HG02642 (cell line): ENCODE data around the gene NDST3.
"Not testable (repeated sequence)": the region's sequence is repeated elsewhere in the genome, so short reads cannot be mapped to it uniquely, and the experiment has no call there.

Experiments used
- ATAC-seq: cut with Tn5 transposase; IDR thresholded peaks from one replicate; pipeline ENCODE4 v1.9.1; 2021; ENCODE audit warnings: mild to moderate bottlenecking; ENCODE audit not compliant: unreplicated experiment, poor library complexity

NDST3 gene

GRCh38 chr4:118265312-118266144, 231.2 kb downstream of the NDST3 start:
- no peak for ATAC-seq

GRCh38 chr4:118266145-118266496, 231.8 kb downstream of the NDST3 start:
- not testable (repeated sequence) for ATAC-seq

- no peak for ATAC-seq
Measured at GRCh38 chr4:118268780-118269179, 234.5 kb downstream of the NDST3 start.

GRCh38 chr4:118270492-118270891, 236.2 kb downstream of the NDST3 start:
- peak; percentile 43 for ATAC-seq

- ATAC-seq: no peak
Measured at GRCh38 chr4:118271788-118272187, 237.5 kb downstream of the NDST3 start.

- ATAC-seq: no peak
Measured at GRCh38 chr4:118273642-118274041, 239.4 kb downstream of the NDST3 start.

- no peak for ATAC-seq
Measured at GRCh38 chr4:118276580-118276979, 242.3 kb downstream of the NDST3 start.

- no peak for ATAC-seq
Measured at GRCh38 chr4:118277243-118277642, 243.0 kb downstream of the NDST3 start.

- peak; percentile 90 for ATAC-seq
Measured at GRCh38 chr4:118278473-118279274, 244.4 kb downstream of the NDST3 start.

- no peak for ATAC-seq
Measured at GRCh38 chr4:118279328-118279727, 245.0 kb downstream of the NDST3 start.

- ATAC-seq: no peak
Measured at GRCh38 chr4:118279920-118280432, 245.7 kb downstream of the NDST3 start.

GRCh38 chr4:118280501-118281218, 246.4 kb downstream of the NDST3 start:
- ATAC-seq: peak; percentile 17

- ATAC-seq: no peak
Measured at GRCh38 chr4:118281611-118282442, 247.5 kb downstream of the NDST3 start.

- ATAC-seq: no peak
Measured at GRCh38 chr4:118282692-118283091, 248.4 kb downstream of the NDST3 start.

- peak; percentile 50 for ATAC-seq
Measured at GRCh38 chr4:118284169-118284568, 249.9 kb downstream of the NDST3 start.

GRCh38 chr4:118285931-118286330, 251.6 kb downstream of the NDST3 start:
- ATAC-seq: no peak

GRCh38 chr4:118286685-118287084, 252.4 kb downstream of the NDST3 start:
- ATAC-seq: no peak

GRCh38 chr4:118287711-118288451, 253.6 kb downstream of the NDST3 start:
- ATAC-seq: no peak

- ATAC-seq: no peak
Measured at GRCh38 chr4:118289794-118290193, 255.5 kb downstream of the NDST3 start.
